A673 (cell line): ENCODE data around the gene MEAF6. TPM values are rescaled to one million over a fixed set of nuclear protein-coding genes. Genes with fewer than 3 reads are reported as not detected.
"Not testable (repeated sequence)": the region's sequence is repeated elsewhere in the genome, so short reads cannot be mapped to it uniquely, and the experiment has no call there.

ENCODE experiments used
- BruUV-seq: library from RNA; stranded (reverse); fragments of 400-500 nt; replicated peaks from 2 replicates; lab custom pipeline; 2021; lab: Mats Ljungman, UMichigan
- CTCF ChIA-PET: fragments of 300-600 bp; sonication (Branson Sonifier 250); formaldehyde crosslinking; loops from one replicate; lab custom pipeline; 2022; ENCODE audit warnings: antibody characterized with exemption; lab: Charles Lee
- POLR2A ChIA-PET: fragments of 300-600 bp; sonication (Branson Sonifier 250); formaldehyde crosslinking; loops from one replicate; lab custom pipeline; 2022; ENCODE audit warnings: antibody characterized with exemption; ENCODE audit not compliant: low non-redundant PET; lab: Charles Lee
- DNase-seq: peaks from one replicate; pipeline ENCODE4 v3.0.0-alpha.2; 2015; ENCODE audit warnings: low spot score
- H3K27ac ChIP-seq: fragments of 200-600 bp; sonication (generic); 2 replicates; pipeline ENCODE4 v1.5.1; 2016; ENCODE audit warnings: mixed run types, low read depth, mild to moderate bottlenecking, mixed read lengths, antibody characterized with exemption, low read length; ENCODE audit not compliant: poor library complexity, severe bottlenecking
- H3K27me3 ChIP-seq: fragments of 200-600 bp; sonication (generic); replicated peaks from 2 replicates; pipeline ENCODE4 v1.6.1; 2017; ENCODE audit warnings: mixed run types, low read depth, mild to moderate bottlenecking, mixed read lengths, antibody characterized with exemption, low read length; ENCODE audit not compliant: insufficient read depth, poor library complexity
- H3K36me3 ChIP-seq: fragments of 200-600 bp; sonication (generic); 2 replicates; pipeline ENCODE4 v1.6.1; 2016; ENCODE audit warnings: mixed run types, mild to moderate bottlenecking, mixed read lengths, antibody characterized with exemption, low read length; ENCODE audit not compliant: insufficient read depth, poor library complexity, severe bottlenecking
- H3K4me1 ChIP-seq: fragments of 200-600 bp; sonication (generic); 2 replicates; pipeline ENCODE4 v1.6.1; 2017; ENCODE audit warnings: mixed run types, mild to moderate bottlenecking, mixed read lengths, antibody characterized with exemption, low read length; ENCODE audit not compliant: insufficient read depth, poor library complexity, severe bottlenecking
- H3K4me3 ChIP-seq: fragments of 200-600 bp; sonication (generic); 2 replicates; pipeline ENCODE4 v1.5.1; 2016; ENCODE audit warnings: low read depth, mixed run types, mild to moderate bottlenecking, mixed read lengths, low read length; ENCODE audit not compliant: poor library complexity, severe bottlenecking
- H3K9me3 ChIP-seq: fragments of 200-600 bp; sonication (generic); 2 replicates; pipeline ENCODE4 v1.6.1; 2016; ENCODE audit warnings: mixed run types, low read depth, mild to moderate bottlenecking, mixed read lengths, antibody characterized with exemption, low read length; ENCODE audit not compliant: poor library complexity, severe bottlenecking
- EZH2 ChIP-seq: fragments of 200-600 bp; sonication (generic); IDR thresholded peaks from 2 replicates; pipeline ENCODE4 v1.6.1; 2017; ENCODE audit warnings: borderline replicate concordance, low read depth, mild to moderate bottlenecking, mixed read lengths, antibody characterized with exemption, low read length; ENCODE audit not compliant: poor library complexity, severe bottlenecking
- intact Hi-C: fragments of 100-400 bp; cut with micrococcal nuclease; formaldehyde crosslinking; loops from one replicate; pipeline ENCODE4 v1.10.0; 2022; ENCODE audit not compliant: unreplicated experiment
- total RNA-seq: library from RNA; stranded (reverse); gene quantifications from 2 replicates; pipeline ENCODE4 v1.2.3, GENCODE V29; 2021
- TF ChIP-seq, protein P1 (sequence below): fragments of 300-800, 200-600 bp; sonication (generic); conservative IDR thresholded peaks from 2 replicates; pipeline ENCODE4 v1.5.1; 2017; ENCODE audit warnings: low read depth, mild to moderate bottlenecking, antibody characterized with exemption, low read length, moderate library complexity, mixed read lengths

The MEAF6 gene
- total RNA-seq, 1 experiment from 2014 or later = 73.8 TPM

DNA sequence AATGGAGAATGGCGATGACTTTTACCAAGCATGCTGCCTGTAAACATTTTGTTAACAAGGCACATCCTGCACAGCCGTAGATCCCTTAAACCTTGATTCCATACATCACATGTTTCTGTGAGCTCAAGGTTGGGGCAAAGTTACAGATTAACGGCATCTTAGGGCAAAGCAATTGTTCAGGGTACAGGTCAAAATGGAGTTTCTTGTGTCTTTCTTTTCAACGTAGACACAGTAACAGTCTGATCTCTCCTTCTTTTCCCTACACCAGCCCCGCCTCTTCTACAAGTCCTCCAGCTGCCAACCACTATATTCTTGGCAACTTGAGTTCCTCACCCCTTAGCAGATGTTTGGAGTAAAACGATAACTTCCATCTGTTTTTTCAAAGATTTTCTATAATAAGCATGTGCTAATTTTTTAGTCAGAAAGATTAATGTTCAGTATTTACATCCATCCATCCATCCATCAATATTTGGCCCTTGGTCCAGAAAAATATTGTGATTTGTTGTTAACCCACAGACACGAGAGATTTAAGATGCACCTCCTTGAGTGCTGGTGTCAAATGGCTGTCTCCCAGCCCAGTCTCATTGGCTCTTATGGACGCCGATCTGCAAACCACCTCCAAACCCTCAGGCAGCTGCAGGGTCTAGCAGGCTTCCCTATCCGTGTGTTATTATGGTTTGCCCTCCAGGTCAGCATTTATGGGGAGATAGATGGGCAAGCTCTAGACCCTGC is 46.0 kb upstream of the MEAF6 start:
- Histone ChIP-seq H3K36me3 (peaks cover 13% of the 10 kb centered on the region), H3K27ac (no peak overlapping the region), H3K4me3 (no peak overlapping the region), H3K4me1 (no peaks in the 10 kb centered on the region), H3K27me3 (no peaks in the 10 kb centered on the region), H3K9me3 (no peaks in the 10 kb centered on the region)
- BruUV-seq = no TSS peak
- intact Hi-C loops = no loop called here
- TF ChIP-seq EZH2 = no peak
- POLR2A ChIA-PET = no interaction called here
- no peak for DNase-seq
- CTCF ChIA-PET = no interaction called here

DNA sequence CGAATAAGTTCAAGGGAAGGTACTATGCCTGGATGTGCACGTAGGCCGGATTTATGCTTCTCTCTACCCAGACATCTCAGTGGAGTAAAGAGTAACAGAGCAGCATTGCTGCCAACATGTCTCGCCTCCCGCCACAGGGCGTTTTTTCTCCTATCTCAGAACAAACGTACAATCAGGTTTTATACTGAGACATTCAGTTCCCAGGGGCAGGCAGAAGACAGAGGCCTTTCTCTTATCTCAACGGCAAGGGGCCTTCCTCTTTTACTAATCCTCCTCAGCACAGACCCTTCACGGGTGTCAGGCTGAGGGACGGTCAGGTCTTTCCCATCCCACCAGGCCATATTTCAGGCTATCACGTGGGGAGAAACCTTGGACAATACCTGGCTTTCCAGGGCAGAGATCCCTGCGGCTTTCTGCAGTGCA is 45.4 kb upstream of the MEAF6 start:
- H3K9me3 ChIP-seq, H3K4me3 ChIP-seq, H3K4me1 ChIP-seq, H3K27ac ChIP-seq, CTCF ChIA-PET, H3K36me3 ChIP-seq, H3K27me3 ChIP-seq, POLR2A ChIA-PET, DNase-seq, intact Hi-C loops, BruUV-seq: not testable (repeated sequence)

DNA sequence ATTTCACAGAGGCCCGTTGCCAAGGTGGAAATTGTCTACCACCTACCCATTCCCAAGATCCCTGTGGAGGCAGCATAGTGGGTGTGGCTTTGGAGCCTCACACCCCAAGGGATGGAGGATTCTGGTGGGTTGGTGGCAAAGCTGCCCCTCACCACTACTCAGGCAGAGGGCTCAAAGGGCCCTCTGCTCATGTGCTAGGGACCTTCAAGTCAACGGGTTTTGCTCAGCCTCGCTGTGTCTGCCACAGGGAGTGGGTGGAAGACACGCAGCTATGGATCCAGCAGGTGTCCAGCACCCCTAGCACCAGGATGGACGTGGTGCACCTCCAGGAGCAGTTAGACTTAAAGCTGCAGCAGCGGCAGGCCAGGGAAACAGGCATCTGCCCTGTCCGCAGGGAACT is 44.5 kb upstream of the MEAF6 start:
- peaks cover 6% of the 10 kb centered on the region for H3K9me3 ChIP-seq
- H3K36me3 ChIP-seq = peaks cover 3% of the 10 kb centered on the region
- no peak for DNase-seq
- TF ChIP-seq, protein P1, sequence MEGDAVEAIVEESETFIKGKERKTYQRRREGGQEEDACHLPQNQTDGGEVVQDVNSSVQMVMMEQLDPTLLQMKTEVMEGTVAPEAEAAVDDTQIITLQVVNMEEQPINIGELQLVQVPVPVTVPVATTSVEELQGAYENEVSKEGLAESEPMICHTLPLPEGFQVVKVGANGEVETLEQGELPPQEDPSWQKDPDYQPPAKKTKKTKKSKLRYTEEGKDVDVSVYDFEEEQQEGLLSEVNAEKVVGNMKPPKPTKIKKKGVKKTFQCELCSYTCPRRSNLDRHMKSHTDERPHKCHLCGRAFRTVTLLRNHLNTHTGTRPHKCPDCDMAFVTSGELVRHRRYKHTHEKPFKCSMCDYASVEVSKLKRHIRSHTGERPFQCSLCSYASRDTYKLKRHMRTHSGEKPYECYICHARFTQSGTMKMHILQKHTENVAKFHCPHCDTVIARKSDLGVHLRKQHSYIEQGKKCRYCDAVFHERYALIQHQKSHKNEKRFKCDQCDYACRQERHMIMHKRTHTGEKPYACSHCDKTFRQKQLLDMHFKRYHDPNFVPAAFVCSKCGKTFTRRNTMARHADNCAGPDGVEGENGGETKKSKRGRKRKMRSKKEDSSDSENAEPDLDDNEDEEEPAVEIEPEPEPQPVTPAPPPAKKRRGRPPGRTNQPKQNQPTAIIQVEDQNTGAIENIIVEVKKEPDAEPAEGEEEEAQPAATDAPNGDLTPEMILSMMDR = no peak
- no peak for TF ChIP-seq EZH2
- no peaks in the 10 kb centered on the region for H3K4me1 ChIP-seq
- no TSS peak for BruUV-seq
- H3K27me3 ChIP-seq = no peaks in the 10 kb centered on the region
- no peak overlapping the region for H3K27ac ChIP-seq
- POLR2A ChIA-PET = no interaction called here
- intact Hi-C loops = no loop called here
- H3K4me3 ChIP-seq = no peak overlapping the region
- CTCF ChIA-PET = no interaction called here

DNA sequence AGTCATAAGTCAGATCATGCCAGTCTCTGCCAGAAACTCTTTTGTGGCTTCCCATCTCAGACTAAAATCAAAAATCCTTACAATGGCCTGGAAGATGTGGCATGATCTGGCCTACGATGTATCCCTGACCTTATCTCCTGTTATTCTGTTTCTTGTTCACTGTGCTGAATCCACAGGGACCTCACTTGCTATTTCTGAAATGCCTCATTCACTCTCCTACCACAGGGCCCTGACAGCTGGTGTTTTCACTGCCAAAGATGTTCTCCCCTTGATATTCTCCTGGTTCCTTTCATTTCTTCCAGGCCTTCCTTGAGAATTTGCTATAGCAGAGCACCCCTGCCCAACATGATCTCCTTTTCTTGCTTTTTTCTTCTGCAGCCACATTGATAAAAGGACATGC is 43.8 kb upstream of the MEAF6 start:
- TF ChIP-seq, protein P1 = no peak
- no peak for TF ChIP-seq EZH2
- BruUV-seq = no TSS peak
- Histone ChIP-seq H3K27ac (no peak overlapping the region), H3K36me3 (peaks cover 3% of the 10 kb centered on the region), H3K4me3 (no peak overlapping the region), H3K27me3 (no peaks in the 10 kb centered on the region), H3K9me3 (peaks cover 6% of the 10 kb centered on the region), H3K4me1 (no peaks in the 10 kb centered on the region)
- intact Hi-C loops = no loop called here
- ChIA-PET CTCF (no interaction called here), POLR2A (no interaction called here)
- no peak for DNase-seq
